GM20000 (cell line): Measurements from ENCODE around the gene KRTAP5-1.
A peak's percentile ranks its signal among the peaks of the same experiment; 100 is the strongest.

Experiments
- DNase-seq: peaks from one replicate; pipeline ENCODE4 v3.0.0; 2012; ENCODE audit warnings: low spot score
- TF ChIP-seq, protein P1 (sequence below): IDR thresholded peaks from 2 replicates; pipeline ENCODE4 v1.5.1; 2012; ENCODE audit warnings: mild to moderate bottlenecking, control low read depth; ENCODE audit errors: extremely low read depth, missing control alignments

The KRTAP5-1 gene

GRCh38 chr11:1546536-1547466, 38.3 kb downstream of the KRTAP5-1 start:
- TF ChIP-seq, protein P1, sequence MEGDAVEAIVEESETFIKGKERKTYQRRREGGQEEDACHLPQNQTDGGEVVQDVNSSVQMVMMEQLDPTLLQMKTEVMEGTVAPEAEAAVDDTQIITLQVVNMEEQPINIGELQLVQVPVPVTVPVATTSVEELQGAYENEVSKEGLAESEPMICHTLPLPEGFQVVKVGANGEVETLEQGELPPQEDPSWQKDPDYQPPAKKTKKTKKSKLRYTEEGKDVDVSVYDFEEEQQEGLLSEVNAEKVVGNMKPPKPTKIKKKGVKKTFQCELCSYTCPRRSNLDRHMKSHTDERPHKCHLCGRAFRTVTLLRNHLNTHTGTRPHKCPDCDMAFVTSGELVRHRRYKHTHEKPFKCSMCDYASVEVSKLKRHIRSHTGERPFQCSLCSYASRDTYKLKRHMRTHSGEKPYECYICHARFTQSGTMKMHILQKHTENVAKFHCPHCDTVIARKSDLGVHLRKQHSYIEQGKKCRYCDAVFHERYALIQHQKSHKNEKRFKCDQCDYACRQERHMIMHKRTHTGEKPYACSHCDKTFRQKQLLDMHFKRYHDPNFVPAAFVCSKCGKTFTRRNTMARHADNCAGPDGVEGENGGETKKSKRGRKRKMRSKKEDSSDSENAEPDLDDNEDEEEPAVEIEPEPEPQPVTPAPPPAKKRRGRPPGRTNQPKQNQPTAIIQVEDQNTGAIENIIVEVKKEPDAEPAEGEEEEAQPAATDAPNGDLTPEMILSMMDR, result peak; percentile 77
- DNase-seq, result peak; percentile 87

DNA sequence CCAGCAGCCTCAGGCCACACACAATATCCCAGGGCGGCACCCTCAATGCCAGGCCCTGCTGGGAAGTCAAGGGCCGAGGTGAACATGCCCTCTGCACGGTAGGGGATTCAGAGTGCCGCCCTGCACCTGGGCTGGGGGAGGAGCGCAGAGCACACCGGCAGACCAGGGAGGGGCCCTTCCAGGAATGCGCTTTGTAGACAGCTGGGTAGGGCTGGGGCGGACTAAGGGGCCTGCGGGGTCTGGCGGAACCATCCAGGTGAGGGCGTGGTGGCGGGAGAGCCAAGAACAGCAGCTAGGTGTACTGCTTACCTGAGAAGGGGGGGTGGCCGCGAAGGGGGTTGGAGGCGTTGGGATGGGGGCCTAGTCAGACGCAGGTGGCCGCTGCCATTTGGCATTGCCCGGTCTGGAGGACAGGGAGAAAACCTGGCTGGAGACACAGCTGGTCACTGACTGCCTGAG, 39.0 kb downstream of the KRTAP5-1 start:
- TF ChIP-seq, protein P1, result no peak
- DNase-seq, result no peak

GRCh38 chr11:1545432-1545831, 39.7 kb downstream of the KRTAP5-1 start:
- no peak for DNase-seq
- TF ChIP-seq, protein P1, result no peak

- no peak for DNase-seq
- TF ChIP-seq, protein P1, result no peak
Observed at GRCh38 chr11:1544536-1544935, 40.5 kb downstream of the KRTAP5-1 start.

- TF ChIP-seq, protein P1, result no peak
Observed at GRCh38 chr11:1543606-1544263, 41.3 kb downstream of the KRTAP5-1 start.

DNA sequence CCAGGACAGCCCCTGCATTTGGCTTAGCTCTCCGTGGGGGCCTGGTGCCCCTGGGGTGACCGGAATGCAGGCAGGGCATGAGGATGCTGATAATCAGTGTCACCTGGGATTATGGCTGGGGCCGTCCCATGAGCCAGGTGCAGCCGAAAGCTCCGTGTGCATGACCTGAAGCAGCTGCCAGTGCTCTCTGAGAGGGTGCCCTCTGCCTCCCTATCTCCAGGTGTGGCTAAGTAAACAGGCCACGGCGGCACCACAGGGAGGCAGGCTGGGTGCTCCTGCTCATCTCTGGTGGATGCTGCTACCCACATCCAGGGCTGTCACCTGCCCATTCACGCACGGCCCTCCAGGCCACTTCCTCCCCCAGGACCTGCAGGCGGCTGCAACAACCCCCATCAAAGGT, 42.8 kb downstream of the KRTAP5-1 start:
- no peak for DNase-seq
- TF ChIP-seq, protein P1, result no peak

More at GRCh38 chr11:1543606-1544263, 41.3 kb downstream of the KRTAP5-1 start:
- no peak for DNase-seq
